Kidney (tissue), 14 donors: ENCODE results near the gene SUMO4. TPM values are rescaled to one million over a fixed set of nuclear protein-coding genes. Genes with fewer than 3 reads are reported as not detected.

Experiments used
- DNase-seq, 5 donors: peaks; one replicate each; pipeline ENCODE4 v3.0.0-alpha.2; 2013 to 2020
- FAIRE-seq: peaks from 2 replicates; lab custom pipeline; 2012; peaks lifted over from hg19 to GRCh38; lab: Jason Lieb, UNC
- H3K27ac ChIP-seq, 2 donors: one replicate each; pipeline ENCODE4 v1.7.0; 2013; ENCODE audit warnings: low read depth in 2 of 2, low read length in 2 of 2, inconsistent platforms in 1 of 2
- H3K27me3 ChIP-seq: one replicate; pipeline ENCODE4 v1.7.1; 2013; ENCODE audit warnings: low read length, inconsistent platforms; ENCODE audit not compliant: control insufficient read depth, insufficient read depth
- H3K36me3 ChIP-seq, 3 donors: one replicate each; pipeline versions ENCODE4 v1.7.0 to v1.7.1; 2013; ENCODE audit warnings: low read length in 3 of 3, control low read depth in 1 of 3, inconsistent platforms in 1 of 3; ENCODE audit not compliant: insufficient read depth in 3 of 3, control insufficient read depth in 2 of 3
- H3K4me1 ChIP-seq, 3 donors: one replicate each; pipeline versions ENCODE4 v1.7.0 to v1.7.1; 2013; ENCODE audit warnings: low read length in 3 of 3, inconsistent platforms in 1 of 3, low read depth in 1 of 3; ENCODE audit not compliant: control insufficient read depth in 2 of 3, insufficient read depth in 2 of 3
- H3K4me3 ChIP-seq, 3 donors: one replicate each; pipeline versions ENCODE4 v1.7.0 to v1.8.1; 2013; ENCODE audit warnings: low read length in 3 of 3, control low read depth in 1 of 3, inconsistent platforms in 1 of 3
- H3K9ac ChIP-seq, 3 donors: one replicate each; pipeline versions ENCODE4 v1.7.0 to v1.7.1; 2013; ENCODE audit warnings: low read length in 3 of 3, control low read depth in 1 of 3, inconsistent platforms in 1 of 3
- H3K9me3 ChIP-seq, 3 donors: one replicate each; pipeline versions ENCODE4 v1.7.0 to v1.7.1; 2013; ENCODE audit warnings: low read length in 3 of 3, control low read depth in 1 of 3, inconsistent platforms in 1 of 3; ENCODE audit not compliant: control insufficient read depth in 2 of 3, insufficient read depth in 1 of 3
- intact Hi-C: fragments of 100-400 bp; cut with DNase I; formaldehyde crosslinking; loops from one replicate; pipeline ENCODE4 v1.11.1; 2022
- polyA plus RNA-seq: library from polyadenylated mRNA; stranded (reverse); fragments of 350-450 nt; fragmentation: Illumina TruSeq; extraction: RNeasy Lipid Tissue Mini Kit (QIAGEN cat#74804); gene quantifications from one replicate; pipeline ENCODE4 v1.2.3, GENCODE V29; 2014; ENCODE audit warnings: low read depth, low replicate concordance; ENCODE audit not compliant: insufficient read depth
- total RNA-seq: library from RNA; stranded (reverse); fragmentation: NEBNext Ultra II Directional; extraction: Animal tissue kit (Norgen Biotek cat#: 25700); gene quantifications from one replicate; pipeline ENCODE4 v1.2.1, GENCODE V29; 2021
- TF ChIP-seq, protein P1 (sequence below): IDR thresholded peaks from 3 replicates; pipeline ENCODE4 v1.5.1; 2012; ENCODE audit warnings: mild to moderate bottlenecking, moderate library complexity, borderline replicate concordance; ENCODE audit not compliant: insufficient read depth; ENCODE audit errors: extremely low read depth
- donor health status: control.
- donor health status: control.
- donor health status: control.
- donor health status: control.
- donor health status: control.
- donor health status: DM: yes; HTN: yes; CAD: no.
- donor health status: Normal renal cell carcinoma (clear cell type).

The SUMO4 gene
- total and polyA plus RNA-seq, 2 donors from 2014 or later: 1.9 TPM; not detected in 1

DNA sequence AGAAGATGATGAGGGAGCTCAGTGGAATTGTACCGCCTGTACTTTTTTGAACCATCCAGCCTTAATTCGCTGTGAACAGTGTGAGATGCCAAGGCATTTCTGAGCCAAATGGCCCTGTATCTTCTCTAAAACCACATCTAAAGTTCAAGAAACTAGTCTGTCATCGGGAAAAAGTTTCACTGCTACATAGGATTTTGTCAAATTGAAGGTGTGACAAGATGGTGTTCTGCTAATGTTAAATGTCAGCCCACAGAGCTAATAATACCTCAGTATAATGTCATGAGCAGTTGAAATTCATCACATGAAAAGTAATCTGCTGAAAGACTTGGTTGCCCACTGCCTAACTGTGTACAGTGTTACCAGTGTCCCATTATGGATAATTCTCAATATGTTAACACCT lies 9.6 kb downstream of the SUMO4 start:
- Histone ChIP-seq H3K4me3 (no peak overlapping the region), H3K27ac (no peak overlapping the region), H3K4me1 (no peaks in the 10 kb centered on the region), H3K36me3 (peaks cover 0 to 5% (median 0%) of the 10 kb centered on the region in 3 donors), H3K9ac (no peak overlapping the region), H3K9me3 (no peaks in the 10 kb centered on the region), H3K27me3 (no peaks in the 10 kb centered on the region)
- DNase-seq (no peak), FAIRE-seq (no peak)
- intact Hi-C loops: no loop called here
- TF ChIP-seq, protein P1, sequence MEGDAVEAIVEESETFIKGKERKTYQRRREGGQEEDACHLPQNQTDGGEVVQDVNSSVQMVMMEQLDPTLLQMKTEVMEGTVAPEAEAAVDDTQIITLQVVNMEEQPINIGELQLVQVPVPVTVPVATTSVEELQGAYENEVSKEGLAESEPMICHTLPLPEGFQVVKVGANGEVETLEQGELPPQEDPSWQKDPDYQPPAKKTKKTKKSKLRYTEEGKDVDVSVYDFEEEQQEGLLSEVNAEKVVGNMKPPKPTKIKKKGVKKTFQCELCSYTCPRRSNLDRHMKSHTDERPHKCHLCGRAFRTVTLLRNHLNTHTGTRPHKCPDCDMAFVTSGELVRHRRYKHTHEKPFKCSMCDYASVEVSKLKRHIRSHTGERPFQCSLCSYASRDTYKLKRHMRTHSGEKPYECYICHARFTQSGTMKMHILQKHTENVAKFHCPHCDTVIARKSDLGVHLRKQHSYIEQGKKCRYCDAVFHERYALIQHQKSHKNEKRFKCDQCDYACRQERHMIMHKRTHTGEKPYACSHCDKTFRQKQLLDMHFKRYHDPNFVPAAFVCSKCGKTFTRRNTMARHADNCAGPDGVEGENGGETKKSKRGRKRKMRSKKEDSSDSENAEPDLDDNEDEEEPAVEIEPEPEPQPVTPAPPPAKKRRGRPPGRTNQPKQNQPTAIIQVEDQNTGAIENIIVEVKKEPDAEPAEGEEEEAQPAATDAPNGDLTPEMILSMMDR: no peak

DNA sequence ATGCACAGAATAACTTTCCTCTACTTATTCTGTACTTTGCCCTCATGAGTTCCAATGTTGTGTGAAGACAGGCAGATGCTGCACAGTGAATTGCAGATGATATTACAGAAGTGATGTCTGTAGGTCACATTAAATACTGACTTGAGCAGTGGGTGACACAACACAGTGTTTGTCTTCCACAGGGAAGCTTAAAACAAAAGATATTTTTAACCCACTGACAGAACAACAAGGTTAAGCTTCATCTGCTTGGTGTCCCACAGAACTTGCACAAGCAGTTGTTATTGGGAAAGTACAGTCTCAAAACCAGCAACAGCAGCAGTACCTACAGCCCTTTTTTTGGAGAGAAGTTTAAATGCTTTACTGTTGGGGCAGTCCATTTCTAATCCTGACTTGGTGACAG lies 10.5 kb downstream of the SUMO4 start:
- Histone ChIP-seq H3K27me3 (no peaks in the 10 kb centered on the region), H3K36me3 (peaks cover 0 to 5% (median 0%) of the 10 kb centered on the region in 3 donors), H3K9me3 (no peaks in the 10 kb centered on the region), H3K9ac (no peak overlapping the region), H3K4me1 (no peaks in the 10 kb centered on the region), H3K4me3 (no peak overlapping the region), H3K27ac (no peak overlapping the region)
- TF ChIP-seq, protein P1: no peak
- no peak for DNase-seq
- FAIRE-seq: no peak
- intact Hi-C loops: no loop called here

DNA sequence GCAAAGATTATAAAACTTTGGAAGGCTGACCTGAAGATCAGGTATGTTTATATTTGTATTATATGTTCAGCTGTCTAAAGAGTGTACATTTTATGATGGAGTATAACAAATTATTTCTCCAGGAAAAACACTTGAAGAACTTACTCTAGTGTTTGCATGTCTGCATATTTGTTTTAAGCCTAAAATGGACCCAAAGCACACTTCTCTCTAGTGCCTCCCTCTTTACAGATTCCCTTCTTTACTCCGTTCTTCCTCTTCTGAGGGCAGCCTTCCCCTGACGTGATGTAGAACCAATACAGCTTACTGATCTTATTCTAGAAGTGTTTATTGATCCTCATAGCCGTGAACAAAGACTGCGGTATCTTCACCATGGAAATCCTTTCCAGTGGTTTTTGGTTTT lies 13.9 kb downstream of the SUMO4 start:
- Histone ChIP-seq H3K4me3 (no peak overlapping the region), H3K36me3 (peaks cover 0 to 5% (median 0%) of the 10 kb centered on the region in 3 donors), H3K27ac (no peak overlapping the region), H3K27me3 (no peaks in the 10 kb centered on the region), H3K9me3 (no peaks in the 10 kb centered on the region), H3K9ac (no peak overlapping the region), H3K4me1 (no peaks in the 10 kb centered on the region)
- intact Hi-C loops: no loop called here
- FAIRE-seq (no peak), DNase-seq (no peak)
- TF ChIP-seq, protein P1: no peak

- H3K9ac ChIP-seq: no peak overlapping the region
- no peak overlapping the region for H3K27ac ChIP-seq
- H3K27me3 ChIP-seq: no peaks in the 10 kb centered on the region
- intact Hi-C loops: no loop called here
- no peak for DNase-seq
- TF ChIP-seq, protein P1: no peak
- no peaks in the 10 kb centered on the region for H3K4me1 ChIP-seq
- FAIRE-seq: no peak
- no peak overlapping the region for H3K4me3 ChIP-seq
- H3K9me3 ChIP-seq: no peaks in the 10 kb centered on the region
- H3K36me3 ChIP-seq: peaks cover 0 to 3% (median 0%) of the 10 kb centered on the region in 3 donors
These were observed 14.8 kb downstream of the SUMO4 start for GRCh38 chr6:149414821-149415220.
